ENCODE measurements around the gene MEIOSIN.
"Not testable (repeated sequence)": the region's sequence is repeated elsewhere in the genome, so short reads cannot be mapped to it uniquely, and the experiment has no call there.

The MEIOSIN gene

GRCh38 chr19:45728683-45729082, 4.6 kb upstream of the MEIOSIN start:
- DNase-seq, result not testable (repeated sequence)

DNA sequence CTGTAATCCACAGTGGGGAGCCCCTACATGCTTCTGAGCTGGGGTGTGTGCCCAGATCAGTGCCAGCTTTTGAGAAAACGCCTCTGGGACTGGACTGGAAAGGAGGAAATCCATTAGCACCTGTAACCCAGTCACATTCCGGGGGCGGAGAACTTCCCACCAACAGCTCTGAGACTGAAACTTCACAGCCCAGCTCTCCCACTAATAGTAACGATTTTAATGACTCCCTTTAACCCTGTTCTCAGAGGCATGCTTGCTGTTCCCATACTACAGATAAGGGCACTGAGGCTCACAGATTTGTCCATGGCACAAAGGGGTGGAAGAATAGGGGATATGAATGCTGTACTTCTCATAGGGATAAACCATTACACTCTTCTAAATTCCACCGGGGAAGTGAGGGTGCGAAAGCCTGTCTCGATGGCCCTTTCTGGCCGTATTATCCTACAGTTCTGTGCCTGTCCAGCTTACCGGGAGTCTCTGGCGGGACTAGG, 3.4 kb upstream of the MEIOSIN start:
- DNase-seq, result no peak

DNA sequence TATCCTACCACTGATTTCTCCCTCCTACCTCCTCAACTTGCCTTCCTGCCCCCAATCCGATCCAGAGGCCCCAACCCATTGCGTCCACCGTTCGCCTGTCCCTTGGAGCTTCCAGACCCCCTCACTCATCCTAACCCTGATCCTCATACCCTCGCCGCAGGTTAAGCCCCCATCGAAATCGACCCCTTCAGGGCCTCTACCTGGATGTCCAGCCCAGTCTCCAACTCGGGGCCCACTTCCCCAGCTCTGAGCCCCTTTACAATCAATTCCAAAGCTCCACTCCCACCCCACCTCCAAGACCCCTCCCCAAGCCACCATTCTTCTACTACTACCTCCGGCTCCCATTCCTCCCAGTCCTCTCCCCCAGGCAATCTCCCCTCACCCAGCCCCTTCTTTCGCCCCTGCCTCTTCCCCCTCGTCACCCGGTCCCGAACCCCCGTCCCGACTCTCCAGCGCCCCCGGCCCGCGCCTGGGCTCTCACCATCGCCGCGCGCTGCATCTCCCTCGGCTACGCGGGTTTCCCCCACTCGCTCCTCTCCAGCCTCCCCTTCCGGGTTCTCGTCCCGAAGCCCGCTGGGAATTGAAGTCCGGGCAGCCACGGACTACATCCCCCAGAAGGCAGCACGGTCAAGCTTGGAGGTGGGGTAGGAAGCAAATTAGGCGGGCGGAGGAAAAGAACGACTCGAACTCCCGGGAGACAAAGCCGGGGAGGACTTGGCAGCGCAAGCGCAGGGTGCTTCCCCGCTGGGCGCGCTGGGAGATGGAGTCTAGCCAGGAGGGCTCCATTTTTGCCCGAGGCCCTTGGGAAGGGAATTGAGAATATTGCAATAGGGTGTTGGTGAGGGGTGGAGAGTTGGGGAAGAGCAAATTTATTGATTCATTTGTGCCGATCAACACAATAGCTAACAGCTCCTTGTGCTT, 2.6 kb upstream of the MEIOSIN start, which contains the start of gene FBXO46:
TSS of gene FBXO46 (minus strand) at position 529 of the 921 bp plus-strand sequence. CDS start 17,401 bp downstream, outside the sequence.
- peak; percentile 98 for DNase-seq

- no peak for DNase-seq
Observed at GRCh38 chr19:45739498-45740439, 6.5 kb downstream of the MEIOSIN start.

GRCh38 chr19:45742969-45743368, 9.7 kb downstream of the MEIOSIN start:
- no peak for DNase-seq

GRCh38 chr19:45745606-45746005, 12.4 kb downstream of the MEIOSIN start:
- DNase-seq, result no peak

GRCh38 chr19:45746866-45747265, 13.6 kb downstream of the MEIOSIN start:
- DNase-seq, result no peak

DNA sequence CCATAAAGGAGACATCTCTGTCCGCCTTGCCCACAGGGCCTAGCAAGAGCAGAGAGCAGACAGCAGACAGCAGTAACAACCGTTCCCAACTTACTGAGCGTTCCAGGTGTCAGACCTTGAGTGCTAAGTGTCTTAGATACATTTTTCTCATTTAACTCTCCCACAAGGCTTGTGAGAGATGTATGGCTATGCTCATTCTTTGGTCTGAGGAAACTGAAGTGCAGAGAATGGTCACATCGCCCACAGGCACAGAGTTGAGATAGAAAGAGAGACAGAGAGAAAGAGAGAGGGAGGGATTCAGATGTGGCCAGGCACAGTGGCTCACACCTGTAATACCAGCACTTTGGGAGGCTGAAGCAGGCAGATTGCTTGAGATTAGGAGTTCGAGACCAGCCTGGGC, 14.3 kb downstream of the MEIOSIN start:
- no peak for DNase-seq

GRCh38 chr19:45751483-45751882, 18.2 kb downstream of the MEIOSIN start:
- not testable (repeated sequence) for DNase-seq

DNA sequence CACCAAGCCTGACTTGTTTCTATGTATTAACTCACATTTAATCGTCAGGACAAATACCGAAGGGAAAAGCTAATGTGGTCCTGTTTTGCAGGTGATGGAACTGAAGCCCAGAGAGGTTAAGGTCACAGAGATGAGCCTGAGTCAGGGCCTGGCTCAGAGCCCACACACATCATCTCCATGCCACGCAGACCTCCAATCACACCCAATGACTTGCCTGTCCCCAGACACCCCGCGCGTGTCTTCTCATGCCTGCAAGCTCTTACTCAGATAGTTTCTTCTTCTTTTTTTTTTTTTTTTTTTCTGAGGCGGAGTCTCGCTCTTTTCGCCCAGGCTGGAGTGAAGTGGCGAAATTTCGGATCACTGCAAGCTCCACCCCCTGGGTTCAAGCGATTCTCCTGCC, 19.4 kb downstream of the MEIOSIN start:
- no peak for DNase-seq

DNA sequence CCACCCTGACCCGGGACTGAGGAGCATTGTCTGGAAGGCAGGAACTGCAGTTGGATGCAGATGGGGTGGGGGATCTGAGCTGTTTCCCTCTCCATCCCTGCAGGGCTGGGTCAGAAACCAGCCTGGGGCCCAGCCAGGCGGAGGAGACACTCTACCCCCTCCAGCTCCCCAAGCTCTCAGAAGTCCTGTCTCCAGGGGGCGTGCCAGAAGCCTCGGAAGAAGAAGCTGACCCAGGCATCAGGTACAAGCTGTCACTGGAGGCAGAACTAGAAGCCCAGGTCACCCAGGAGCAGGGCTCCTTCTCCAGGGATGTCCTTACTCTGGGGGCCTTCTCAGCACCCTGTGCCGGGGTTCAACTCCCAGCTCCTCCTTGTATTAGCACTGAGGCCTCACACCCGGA, 20.3 kb downstream of the MEIOSIN start:
- no peak for DNase-seq

DNA sequence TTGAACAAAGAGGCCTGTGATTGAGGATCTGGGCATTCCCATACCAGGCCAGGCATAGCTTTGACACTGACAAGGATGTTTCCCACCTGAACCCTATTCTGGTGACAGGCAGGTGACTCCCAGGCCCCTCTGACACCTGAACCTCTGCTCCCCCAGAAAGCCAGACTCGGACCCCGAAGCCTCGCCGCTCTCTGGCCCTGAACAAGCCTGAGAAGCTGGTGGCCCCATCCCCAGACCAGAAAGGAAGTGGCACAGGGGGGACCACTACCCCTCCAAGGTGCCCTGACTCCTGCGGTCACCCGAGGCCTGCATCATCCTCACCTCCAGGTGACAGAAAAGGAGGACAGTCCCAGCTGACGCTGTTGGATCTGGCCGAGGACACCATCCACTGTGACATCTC, 21.1 kb downstream of the MEIOSIN start:
- DNase-seq, result no peak

DNA sequence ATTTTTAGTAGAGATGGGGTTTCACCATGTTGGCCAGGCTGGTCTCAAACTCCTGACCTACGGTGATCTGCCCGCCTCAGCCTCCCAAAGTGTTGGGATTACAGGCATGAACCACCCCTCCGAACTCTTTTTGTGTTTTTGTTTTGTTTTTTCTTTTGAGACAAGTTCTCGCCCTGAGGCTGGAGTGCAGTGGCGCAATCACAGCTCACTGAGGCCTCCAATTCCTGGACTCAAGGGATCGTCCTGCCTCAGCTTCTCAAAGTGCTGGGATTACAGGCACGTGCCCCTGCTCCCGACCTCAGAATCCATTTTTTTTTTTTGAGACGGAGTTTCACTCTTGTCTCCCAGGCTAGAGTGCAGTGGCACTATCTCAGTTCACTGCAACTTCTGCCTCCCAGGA, 24.5 kb downstream of the MEIOSIN start:
- no peak for DNase-seq

- no peak for DNase-seq
Observed at GRCh38 chr19:45758921-45759320, 25.7 kb downstream of the MEIOSIN start.

DNA sequence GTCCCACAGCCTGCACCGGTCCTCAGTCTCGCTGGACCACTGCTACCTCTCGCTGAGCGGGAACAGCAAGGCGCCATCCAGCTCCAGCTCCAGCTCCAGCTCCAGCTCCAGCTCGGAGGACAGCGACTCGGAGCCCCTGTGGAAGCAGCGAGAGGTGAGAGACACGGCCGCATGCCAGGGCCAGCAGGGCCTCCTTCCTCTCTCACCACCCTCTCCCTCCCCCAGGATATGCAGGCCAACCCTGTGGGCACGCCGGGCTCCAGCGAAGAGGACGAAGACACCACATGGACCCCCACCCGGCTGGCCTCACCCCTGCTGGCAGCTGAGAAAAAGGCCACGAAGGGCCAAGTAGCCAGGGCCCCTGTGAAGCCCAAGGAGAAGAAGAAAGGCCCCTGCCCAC, 28.5 kb downstream of the MEIOSIN start:
- DNase-seq, result no peak

GRCh38 chr19:45762870-45763631, 29.8 kb downstream of the MEIOSIN start:
- no peak for DNase-seq

- DNase-seq, result no peak
Observed at GRCh38 chr19:45763691-45764294, 30.6 kb downstream of the MEIOSIN start.

GRCh38 chr19:45764475-45764874, 31.2 kb downstream of the MEIOSIN start:
- no peak for DNase-seq

- no peak for DNase-seq
Observed at GRCh38 chr19:45764945-45765701, 31.9 kb downstream of the MEIOSIN start.

- no peak for DNase-seq
Observed at GRCh38 chr19:45765702-45766295, 32.6 kb downstream of the MEIOSIN start.
